Peyer's patch (tissue), 4 donors: ENCODE results near the gene SPAG9.

Experiments
- POLR2A ChIP-seq, 2 donors: fragments of 450-650 bp; IDR thresholded peaks; one replicate each; pipeline ENCODE4 v1.5.1; 2017; ENCODE audit warnings: antibody characterized with exemption in 2 of 2, mild to moderate bottlenecking in 2 of 2, moderate library complexity in 2 of 2
- TF ChIP-seq, protein P1 (sequence below), 6 experiments: fragments of 450-650 bp in 4 of 6; fragments of 200-600 bp in 2 of 6; sonication (generic) in 1 of 6; IDR thresholded peaks; one replicate each; pipeline ENCODE4 v1.5.1; 2017 to 2019; ENCODE audit warnings: antibody characterized with exemption in 6 of 6, mild to moderate bottlenecking in 3 of 6, moderate library complexity in 1 of 6

DNA sequence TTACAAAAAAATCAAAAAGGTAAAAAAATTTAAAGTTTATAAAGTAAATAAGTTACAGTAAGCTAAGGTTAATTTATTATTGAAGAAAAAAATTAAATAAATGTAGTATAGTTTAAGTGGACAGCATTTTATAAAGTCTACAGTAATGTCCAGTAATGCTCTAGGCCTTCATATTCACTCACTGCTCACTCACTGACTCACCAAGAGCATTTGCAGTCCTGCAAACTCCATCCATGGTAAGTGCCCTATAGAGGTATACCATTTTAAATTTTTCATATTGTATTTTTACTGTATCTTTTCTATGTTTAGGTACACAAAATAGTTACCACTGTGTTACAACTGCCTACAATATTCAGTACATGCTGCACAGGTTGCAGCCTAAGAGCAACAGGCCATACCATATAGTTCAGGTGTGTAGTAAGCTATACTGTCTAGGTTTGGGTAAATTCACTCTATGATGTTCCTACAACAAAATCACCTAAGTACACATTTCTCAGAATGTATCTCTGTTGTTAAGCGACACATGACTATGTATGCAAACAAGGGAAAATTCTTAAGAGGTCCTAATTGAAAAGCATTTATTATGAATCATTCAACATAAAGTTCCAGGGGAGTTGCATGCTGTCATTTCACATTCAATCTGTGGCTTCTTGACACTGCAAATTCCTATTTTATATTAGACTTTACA, 92.3 kb downstream of the SPAG9 start:
- TF ChIP-seq, protein P1, sequence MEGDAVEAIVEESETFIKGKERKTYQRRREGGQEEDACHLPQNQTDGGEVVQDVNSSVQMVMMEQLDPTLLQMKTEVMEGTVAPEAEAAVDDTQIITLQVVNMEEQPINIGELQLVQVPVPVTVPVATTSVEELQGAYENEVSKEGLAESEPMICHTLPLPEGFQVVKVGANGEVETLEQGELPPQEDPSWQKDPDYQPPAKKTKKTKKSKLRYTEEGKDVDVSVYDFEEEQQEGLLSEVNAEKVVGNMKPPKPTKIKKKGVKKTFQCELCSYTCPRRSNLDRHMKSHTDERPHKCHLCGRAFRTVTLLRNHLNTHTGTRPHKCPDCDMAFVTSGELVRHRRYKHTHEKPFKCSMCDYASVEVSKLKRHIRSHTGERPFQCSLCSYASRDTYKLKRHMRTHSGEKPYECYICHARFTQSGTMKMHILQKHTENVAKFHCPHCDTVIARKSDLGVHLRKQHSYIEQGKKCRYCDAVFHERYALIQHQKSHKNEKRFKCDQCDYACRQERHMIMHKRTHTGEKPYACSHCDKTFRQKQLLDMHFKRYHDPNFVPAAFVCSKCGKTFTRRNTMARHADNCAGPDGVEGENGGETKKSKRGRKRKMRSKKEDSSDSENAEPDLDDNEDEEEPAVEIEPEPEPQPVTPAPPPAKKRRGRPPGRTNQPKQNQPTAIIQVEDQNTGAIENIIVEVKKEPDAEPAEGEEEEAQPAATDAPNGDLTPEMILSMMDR (IDR thresholded peaks at IDR 0.05): no peak
- no peak for TF ChIP-seq POLR2A (IDR thresholded peaks at IDR 0.05)
